GM10266 (cell line): Measurements from ENCODE around the gene NME4.
"Not testable (repeated sequence)": the region's sequence is repeated elsewhere in the genome, so short reads cannot be mapped to it uniquely, and the experiment has no call there.

Source experiments
- DNase-seq: peaks from one replicate; pipeline ENCODE4 v3.0.0; 2012; ENCODE audit errors: extremely low spot score
- CTCF ChIP-seq: IDR thresholded peaks from 2 replicates; pipeline ENCODE4 v1.5.1; 2012; ENCODE audit warnings: mild to moderate bottlenecking, low read depth; ENCODE audit not compliant: control insufficient read depth, insufficient read depth; ENCODE audit errors: missing control alignments

Gene NME4

GRCh38 chr16:360698-361336 is 36.2 kb upstream of the NME4 start:
- no peak for TF ChIP-seq CTCF
- no peak for DNase-seq

DNA sequence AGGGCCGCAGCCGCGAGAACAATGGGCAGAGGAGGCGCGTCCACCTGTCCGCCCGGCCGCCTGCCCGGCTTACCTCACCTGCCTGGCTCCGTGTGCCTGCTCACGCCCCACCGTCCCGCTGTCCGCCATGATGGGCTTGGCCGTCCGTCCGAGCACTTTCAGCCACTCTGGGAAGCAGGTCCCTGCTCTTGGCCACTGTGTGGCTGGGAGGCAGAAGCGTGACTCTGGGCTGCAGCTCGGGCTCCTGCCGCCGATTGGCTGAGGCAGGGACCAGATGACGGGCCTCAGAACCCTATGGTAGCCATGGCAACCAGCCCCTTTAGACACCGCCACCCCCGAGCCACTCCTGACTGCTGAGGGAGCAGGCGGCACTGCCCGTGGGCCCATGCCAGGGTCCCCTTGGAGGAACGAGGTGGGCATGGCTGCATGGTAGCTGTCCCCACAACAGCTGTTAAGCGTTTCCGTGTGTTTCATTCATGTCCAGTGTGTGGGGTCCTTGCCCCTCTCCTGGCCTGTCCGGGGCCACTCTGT is 35.6 kb upstream of the NME4 start:
- DNase-seq = no peak
- no peak for TF ChIP-seq CTCF

DNA sequence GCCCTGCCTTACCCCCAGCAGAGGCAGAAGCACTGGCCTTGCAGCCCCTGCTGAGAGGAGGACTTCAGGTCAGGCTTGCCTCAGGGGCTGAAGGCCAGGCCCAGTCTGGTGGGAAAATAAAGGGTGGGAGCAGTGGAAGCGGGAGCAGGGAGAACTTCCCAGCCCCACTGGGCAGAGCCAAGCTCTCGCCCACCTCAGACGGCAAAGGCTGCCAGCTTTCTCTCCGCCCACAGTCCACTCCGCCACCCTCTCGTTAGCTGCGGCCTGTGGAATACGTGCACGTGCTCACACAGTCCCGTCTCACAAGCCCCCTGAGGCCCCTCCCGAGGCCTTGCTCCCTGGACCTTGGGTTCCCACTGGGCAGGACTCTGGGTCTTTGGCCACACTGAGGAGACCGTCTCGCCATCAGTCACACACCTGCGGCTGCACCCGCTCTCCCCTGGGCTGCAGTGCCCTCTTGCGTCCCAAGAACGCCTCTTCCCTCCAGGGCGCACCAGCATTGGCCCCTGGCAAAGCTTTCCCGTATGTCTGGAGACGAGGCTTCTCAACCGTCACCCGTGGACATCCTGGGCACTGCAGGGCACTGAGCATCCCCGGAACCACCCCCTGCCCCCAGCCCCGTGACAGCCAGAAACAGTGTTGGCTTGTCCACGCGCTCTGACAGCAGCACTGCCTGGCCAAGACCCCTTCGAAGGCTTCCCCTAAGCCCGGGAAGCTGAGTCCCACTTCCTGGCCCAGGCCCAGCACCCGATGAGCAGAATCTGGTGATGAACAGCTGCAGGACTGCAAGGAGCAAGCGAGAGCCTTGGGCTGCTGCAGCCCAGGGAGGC is 34.9 kb upstream of the NME4 start:
- TF ChIP-seq CTCF = peak; percentile 80
- DNase-seq = peak; percentile 77

DNA sequence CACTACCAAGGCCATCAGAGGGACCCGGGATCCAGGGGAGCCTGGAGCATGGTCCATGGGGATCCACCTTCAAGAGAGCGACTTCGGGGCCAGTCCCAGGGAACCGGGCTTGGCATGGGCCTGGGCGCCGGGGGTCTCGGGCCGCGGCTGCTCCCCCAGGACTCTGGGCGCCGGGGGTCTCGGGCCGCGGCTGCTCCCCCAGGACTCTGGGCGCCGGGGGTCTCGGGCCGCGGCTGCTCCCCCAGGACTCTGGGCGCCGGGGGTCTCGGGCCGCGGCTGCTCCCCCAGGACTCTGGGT is 34.3 kb upstream of the NME4 start:
- not testable (repeated sequence) for DNase-seq

GRCh38 chr16:363110-363765 is 33.8 kb upstream of the NME4 start:
- no peak for TF ChIP-seq CTCF
- no peak for DNase-seq

GRCh38 chr16:363766-364490 is 33.1 kb upstream of the NME4 start:
- no peak for TF ChIP-seq CTCF
- DNase-seq = no peak
